ENCODE data around the gene SPEN. TPM values are rescaled to one million over a fixed set of nuclear protein-coding genes. Genes with fewer than 3 reads are reported as not detected.

SPEN gene
- total and polyA plus RNA-seq, 10 of the 15 experiments (the other 5 are each of a cell fraction or from before 2014, with no cell fraction given): 5.2 to 58.7 (median 20.1) TPM

DNA sequence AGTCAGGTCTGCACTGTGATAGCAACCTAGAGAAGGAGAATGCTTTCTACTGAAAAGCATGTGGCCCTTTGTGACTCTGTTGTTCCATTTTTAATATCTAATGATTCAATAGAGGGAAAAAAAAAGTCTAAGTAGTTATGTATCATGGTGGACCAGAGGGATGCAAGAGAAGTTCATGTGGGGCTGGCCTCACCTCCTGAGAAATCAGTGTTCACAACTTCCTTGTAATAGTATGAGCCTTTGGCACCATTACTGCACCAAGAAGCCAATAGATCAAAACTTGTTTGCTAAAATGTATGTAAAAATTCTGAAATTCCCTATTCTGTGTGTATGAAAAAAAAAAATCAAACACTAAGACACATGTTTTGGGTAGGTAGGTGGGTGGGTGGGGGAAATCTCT, 123.4 kb downstream of the SPEN start (continued):
- TF ChIP-seq, protein P1, sequence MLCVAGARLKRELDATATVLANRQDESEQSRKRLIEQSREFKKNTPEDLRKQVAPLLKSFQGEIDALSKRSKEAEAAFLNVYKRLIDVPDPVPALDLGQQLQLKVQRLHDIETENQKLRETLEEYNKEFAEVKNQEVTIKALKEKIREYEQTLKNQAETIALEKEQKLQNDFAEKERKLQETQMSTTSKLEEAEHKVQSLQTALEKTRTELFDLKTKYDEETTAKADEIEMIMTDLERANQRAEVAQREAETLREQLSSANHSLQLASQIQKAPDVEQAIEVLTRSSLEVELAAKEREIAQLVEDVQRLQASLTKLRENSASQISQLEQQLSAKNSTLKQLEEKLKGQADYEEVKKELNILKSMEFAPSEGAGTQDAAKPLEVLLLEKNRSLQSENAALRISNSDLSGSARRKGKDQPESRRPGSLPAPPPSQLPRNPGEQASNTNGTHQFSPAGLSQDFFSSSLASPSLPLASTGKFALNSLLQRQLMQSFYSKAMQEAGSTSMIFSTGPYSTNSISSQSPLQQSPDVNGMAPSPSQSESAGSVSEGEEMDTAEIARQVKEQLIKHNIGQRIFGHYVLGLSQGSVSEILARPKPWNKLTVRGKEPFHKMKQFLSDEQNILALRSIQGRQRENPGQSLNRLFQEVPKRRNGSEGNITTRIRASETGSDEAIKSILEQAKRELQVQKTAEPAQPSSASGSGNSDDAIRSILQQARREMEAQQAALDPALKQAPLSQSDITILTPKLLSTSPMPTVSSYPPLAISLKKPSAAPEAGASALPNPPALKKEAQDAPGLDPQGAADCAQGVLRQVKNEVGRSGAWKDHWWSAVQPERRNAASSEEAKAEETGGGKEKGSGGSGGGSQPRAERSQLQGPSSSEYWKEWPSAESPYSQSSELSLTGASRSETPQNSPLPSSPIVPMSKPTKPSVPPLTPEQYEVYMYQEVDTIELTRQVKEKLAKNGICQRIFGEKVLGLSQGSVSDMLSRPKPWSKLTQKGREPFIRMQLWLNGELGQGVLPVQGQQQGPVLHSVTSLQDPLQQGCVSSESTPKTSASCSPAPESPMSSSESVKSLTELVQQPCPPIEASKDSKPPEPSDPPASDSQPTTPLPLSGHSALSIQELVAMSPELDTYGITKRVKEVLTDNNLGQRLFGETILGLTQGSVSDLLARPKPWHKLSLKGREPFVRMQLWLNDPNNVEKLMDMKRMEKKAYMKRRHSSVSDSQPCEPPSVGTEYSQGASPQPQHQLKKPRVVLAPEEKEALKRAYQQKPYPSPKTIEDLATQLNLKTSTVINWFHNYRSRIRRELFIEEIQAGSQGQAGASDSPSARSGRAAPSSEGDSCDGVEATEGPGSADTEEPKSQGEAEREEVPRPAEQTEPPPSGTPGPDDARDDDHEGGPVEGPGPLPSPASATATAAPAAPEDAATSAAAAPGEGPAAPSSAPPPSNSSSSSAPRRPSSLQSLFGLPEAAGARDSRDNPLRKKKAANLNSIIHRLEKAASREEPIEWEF (IDR thresholded peaks at IDR 0.05; ENCODE audit: insufficient replicate concordance, low read depth, low read length): no peak

DNA sequence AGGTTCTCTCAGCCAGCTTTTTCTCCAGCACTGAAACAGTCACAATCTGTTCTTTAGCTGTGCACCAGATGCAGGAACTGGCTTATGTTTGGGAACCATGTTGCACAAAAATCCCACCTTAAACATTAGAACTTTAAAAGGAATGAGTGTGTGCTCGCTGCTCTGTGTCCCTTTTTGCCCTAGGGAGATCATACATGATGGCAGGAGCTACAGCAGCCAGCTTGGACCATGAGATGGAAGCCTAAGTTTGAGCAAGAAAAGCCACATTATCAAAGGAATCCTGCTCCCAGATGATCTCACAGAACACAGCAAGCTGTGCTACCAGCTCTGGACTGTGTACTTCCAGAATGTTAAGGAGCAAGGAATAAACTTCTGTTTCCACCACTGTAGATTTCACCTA, 124.9 kb downstream of the SPEN start:
- peaks cover 16% of the 10 kb centered on the region for H3K4me1 ChIP-seq (ENCODE audit: control insufficient read depth, insufficient read depth, low read length)
- no peak overlapping the region for H3K27ac ChIP-seq (ENCODE audit: control insufficient read depth, insufficient read depth)
- ChIA-PET CTCF (interaction anchor here (1.2 to 5.1 kb wide), 3 partner anchors 10 to 157 kb away, joined by 4 to 68 read pairs (median 8); no protein-coding TSS in a partner anchor), POLR2A (interaction anchor here (0.7 to 1.5 kb wide), 3 partner anchors 8 to 33 kb away, joined by 3 to 5 read pairs (median 4); no protein-coding TSS in a partner anchor), SMC1A (ENCODE audit: uncharacterized antibody, unreplicated experiment) (interaction anchor here (0.6 to 5.0 kb wide), 7 partner anchors 7 to 157 kb away, joined by 3 to 53 read pairs (median 5); partner anchors contain the start of gene SPEN), RAD21 (ENCODE audit: unreplicated experiment) (interaction anchor here (1.3 to 5.3 kb wide), 3 partner anchors 10 to 157 kb away, joined by 3 to 116 read pairs (median 29); partner anchors contain the start of gene SPEN)
- peaks cover 10 to 25% of the 10 kb centered on the region in 2 experiments for H3K36me3 ChIP-seq (ENCODE audit: control insufficient read depth in 2 of 2, insufficient read depth in 2 of 2, low read length in 1 of 2)
- TF ChIP-seq SMARCA5 (IDR thresholded peaks at IDR 0.05): peak; percentile 87; the same call in 1 of the 2 replicates
- peak; percentile 74; the same call in 1 of the 2 replicates for TF ChIP-seq ZNF217 (IDR thresholded peaks at IDR 0.05)
- no peak for TF ChIP-seq RAD21 (IDR thresholded peaks at IDR 0.05; ENCODE audit: insufficient read depth, low read depth, low read length)
- TF ChIP-seq, protein P2, sequence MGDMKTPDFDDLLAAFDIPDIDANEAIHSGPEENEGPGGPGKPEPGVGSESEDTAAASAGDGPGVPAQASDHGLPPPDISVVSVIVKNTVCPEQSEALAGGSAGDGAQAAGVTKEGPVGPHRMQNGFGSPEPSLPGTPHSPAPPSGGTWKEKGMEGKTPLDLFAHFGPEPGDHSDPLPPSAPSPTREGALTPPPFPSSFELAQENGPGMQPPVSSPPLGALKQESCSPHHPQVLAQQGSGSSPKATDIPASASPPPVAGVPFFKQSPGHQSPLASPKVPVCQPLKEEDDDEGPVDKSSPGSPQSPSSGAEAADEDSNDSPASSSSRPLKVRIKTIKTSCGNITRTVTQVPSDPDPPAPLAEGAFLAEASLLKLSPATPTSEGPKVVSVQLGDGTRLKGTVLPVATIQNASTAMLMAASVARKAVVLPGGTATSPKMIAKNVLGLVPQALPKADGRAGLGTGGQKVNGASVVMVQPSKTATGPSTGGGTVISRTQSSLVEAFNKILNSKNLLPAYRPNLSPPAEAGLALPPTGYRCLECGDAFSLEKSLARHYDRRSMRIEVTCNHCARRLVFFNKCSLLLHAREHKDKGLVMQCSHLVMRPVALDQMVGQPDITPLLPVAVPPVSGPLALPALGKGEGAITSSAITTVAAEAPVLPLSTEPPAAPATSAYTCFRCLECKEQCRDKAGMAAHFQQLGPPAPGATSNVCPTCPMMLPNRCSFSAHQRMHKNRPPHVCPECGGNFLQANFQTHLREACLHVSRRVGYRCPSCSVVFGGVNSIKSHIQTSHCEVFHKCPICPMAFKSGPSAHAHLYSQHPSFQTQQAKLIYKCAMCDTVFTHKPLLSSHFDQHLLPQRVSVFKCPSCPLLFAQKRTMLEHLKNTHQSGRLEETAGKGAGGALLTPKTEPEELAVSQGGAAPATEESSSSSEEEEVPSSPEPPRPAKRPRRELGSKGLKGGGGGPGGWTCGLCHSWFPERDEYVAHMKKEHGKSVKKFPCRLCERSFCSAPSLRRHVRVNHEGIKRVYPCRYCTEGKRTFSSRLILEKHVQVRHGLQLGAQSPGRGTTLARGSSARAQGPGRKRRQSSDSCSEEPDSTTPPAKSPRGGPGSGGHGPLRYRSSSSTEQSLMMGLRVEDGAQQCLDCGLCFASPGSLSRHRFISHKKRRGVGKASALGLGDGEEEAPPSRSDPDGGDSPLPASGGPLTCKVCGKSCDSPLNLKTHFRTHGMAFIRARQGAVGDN (IDR thresholded peaks at IDR 0.05): no peak
- no peak for TF ChIP-seq PAX8 (IDR thresholded peaks at IDR 0.05)
- TF ChIP-seq, protein P3, sequence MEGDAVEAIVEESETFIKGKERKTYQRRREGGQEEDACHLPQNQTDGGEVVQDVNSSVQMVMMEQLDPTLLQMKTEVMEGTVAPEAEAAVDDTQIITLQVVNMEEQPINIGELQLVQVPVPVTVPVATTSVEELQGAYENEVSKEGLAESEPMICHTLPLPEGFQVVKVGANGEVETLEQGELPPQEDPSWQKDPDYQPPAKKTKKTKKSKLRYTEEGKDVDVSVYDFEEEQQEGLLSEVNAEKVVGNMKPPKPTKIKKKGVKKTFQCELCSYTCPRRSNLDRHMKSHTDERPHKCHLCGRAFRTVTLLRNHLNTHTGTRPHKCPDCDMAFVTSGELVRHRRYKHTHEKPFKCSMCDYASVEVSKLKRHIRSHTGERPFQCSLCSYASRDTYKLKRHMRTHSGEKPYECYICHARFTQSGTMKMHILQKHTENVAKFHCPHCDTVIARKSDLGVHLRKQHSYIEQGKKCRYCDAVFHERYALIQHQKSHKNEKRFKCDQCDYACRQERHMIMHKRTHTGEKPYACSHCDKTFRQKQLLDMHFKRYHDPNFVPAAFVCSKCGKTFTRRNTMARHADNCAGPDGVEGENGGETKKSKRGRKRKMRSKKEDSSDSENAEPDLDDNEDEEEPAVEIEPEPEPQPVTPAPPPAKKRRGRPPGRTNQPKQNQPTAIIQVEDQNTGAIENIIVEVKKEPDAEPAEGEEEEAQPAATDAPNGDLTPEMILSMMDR (IDR thresholded peaks at IDR 0.05 in 2 of 3, conservative IDR thresholded peaks at IDR 0.05 in 1 of 3; ENCODE audit: control insufficient read depth in 2 of 3, extremely low read depth in 1 of 3, insufficient read depth in 1 of 3, low read depth in 3 of 3, low read length in 3 of 3): no peak
- TF ChIP-seq EED (IDR thresholded peaks at IDR 0.05; ENCODE audit: low read depth): no peak
- peak overlapping the region; percentile 22; the same call in 1 of the 2 replicates for H3K4me2 ChIP-seq (ENCODE audit: control insufficient read depth, insufficient read depth)
- BruUV-seq (replicated peaks): TSS peak; percentile 36
- no peaks in the 10 kb centered on the region for H4K20me1 ChIP-seq (ENCODE audit: control insufficient read depth, insufficient read depth)
- peaks cover 12% of the 10 kb centered on the region; the same call in 2 of the 3 replicates for H3K9me3 ChIP-seq (replicated peaks; ENCODE audit: control insufficient read depth, insufficient read depth, low read length)
- H2AFZ ChIP-seq (ENCODE audit: control insufficient read depth, low read depth, low read length): no peak overlapping the region
- 85% methylated on average over 1 of the region's 1 CpG for WGBS (ENCODE audit: insufficient coverage, insufficient replicate concordance, low lambda C conversion rate, missing lambda C conversion rate)
- H3K9ac ChIP-seq (ENCODE audit: control insufficient read depth, insufficient read depth, low read length): no peak overlapping the region
- no peak for FAIRE-seq
- peaks cover 27% of the 10 kb centered on the region for H3K79me2 ChIP-seq (ENCODE audit: control insufficient read depth, insufficient read depth, low read length)
- no peak for DNase-seq (ENCODE audit: low read depth, low spot score)
- no peaks in the 10 kb centered on the region for H3K27me3 ChIP-seq (replicated peaks in 1 of 2; ENCODE audit: control insufficient read depth in 2 of 2, insufficient read depth in 2 of 2, low read length in 1 of 2)
- intact Hi-C loops (cut with micrococcal nuclease; ENCODE audit: unreplicated experiment): loop anchor here (10.0 kb wide), 1 partner anchor 448 kb away; the partner anchor contains the start of genes CASP9 and DNAJC16
- no peak for ATAC-seq
- H3K4me3 ChIP-seq: no peak overlapping the region
- in situ Hi-C loops (cut with MboI): no loop called here
